MM.1S (cell line): ENCODE data around the gene TMEM250.

Experiments used
- DNase-seq: peaks from one replicate; pipeline ENCODE4 v3.0.0-alpha.2; 2015
- H2AFZ ChIP-seq: fragments of 300-600 bp; sonication (generic); 2 replicates; pipeline ENCODE4 v1.6.0; 2016; ENCODE audit warnings: antibody characterized with exemption, low read length
- H3F3A ChIP-seq: fragments of 300-600 bp; sonication (generic); 2 replicates; pipeline ENCODE4 v1.6.1; 2016; ENCODE audit warnings: mild to moderate bottlenecking, antibody characterized with exemption, low read length, moderate library complexity, mixed read lengths; ENCODE audit not compliant: insufficient read depth
- H3K27ac ChIP-seq: fragments of 300-600 bp; sonication (generic); 2 replicates; pipeline ENCODE4 v1.5.1; 2016; ENCODE audit warnings: mild to moderate bottlenecking, low read length
- H3K27me3 ChIP-seq: fragments of 300-600 bp; sonication (generic); replicated peaks from 2 replicates; pipeline ENCODE4 v1.6.0; 2016; ENCODE audit warnings: low read length; ENCODE audit not compliant: insufficient read depth
- H3K36me3 ChIP-seq: fragments of 300-600 bp; sonication (generic); replicated peaks from 2 replicates; pipeline ENCODE4 v1.6.1; 2016; ENCODE audit warnings: mild to moderate bottlenecking, low read length, mixed read lengths; ENCODE audit not compliant: insufficient read depth
- H3K4me1 ChIP-seq: fragments of 300-600 bp; sonication (generic); 2 replicates; pipeline ENCODE4 v1.6.1; 2016; ENCODE audit warnings: low read length, mixed read lengths
- H3K4me2 ChIP-seq: fragments of 300-600 bp; sonication (generic); 2 replicates; pipeline ENCODE4 v1.6.0; 2016; ENCODE audit warnings: low read depth, low read length
- H3K4me3 ChIP-seq: fragments of 300-600 bp; sonication (generic); 2 replicates; pipeline ENCODE4 v1.5.1; 2016; ENCODE audit warnings: low read length, mixed read lengths
- H3K79me2 ChIP-seq: fragments of 300-600 bp; sonication (generic); 2 replicates; pipeline ENCODE4 v1.6.1; 2016; ENCODE audit warnings: mixed run types, low read length, mixed read lengths
- H3K9ac ChIP-seq: fragments of 300-600 bp; sonication (generic); 2 replicates; pipeline ENCODE4 v1.6.1; 2016; ENCODE audit warnings: low read length, mixed read lengths
- H3K9me2 ChIP-seq: fragments of 300-600 bp; sonication (generic); replicated peaks from 2 replicates; pipeline ENCODE4 v1.6.1; 2016; ENCODE audit warnings: mild to moderate bottlenecking, low read length, mixed read lengths; ENCODE audit not compliant: insufficient read depth
- H3K9me3 ChIP-seq: fragments of 300-600 bp; sonication (generic); replicated peaks from 2 replicates; pipeline ENCODE4 v1.6.1; 2016; ENCODE audit warnings: mild to moderate bottlenecking, low read length, mixed read lengths; ENCODE audit not compliant: insufficient read depth
- H4K20me1 ChIP-seq: fragments of 300-600 bp; sonication (generic); 2 replicates; pipeline ENCODE4 v1.6.1; 2016; ENCODE audit warnings: mild to moderate bottlenecking, low read length, moderate library complexity, mixed read lengths; ENCODE audit not compliant: insufficient read depth
- EZH2 ChIP-seq: fragments of 300-600 bp; sonication (generic); optimal IDR thresholded peaks from 2 replicates; pipeline ENCODE3; 2017; ENCODE audit warnings: low read depth, mild to moderate bottlenecking, antibody characterized with exemption, low read length, mixed read lengths
- EZH2phosphoT487 ChIP-seq: fragments of 300-600 bp; sonication (generic); IDR thresholded peaks from 2 replicates; pipeline ENCODE4 v1.6.1; 2018; ENCODE audit warnings: antibody characterized with exemption, low read length
- TF ChIP-seq, protein P1 (sequence below): fragments of 300-600 bp; sonication (generic); IDR thresholded peaks from 2 replicates; pipeline ENCODE4 v1.5.1; 2016; ENCODE audit warnings: antibody characterized with exemption, low read length, mixed read lengths

The TMEM250 gene

DNA sequence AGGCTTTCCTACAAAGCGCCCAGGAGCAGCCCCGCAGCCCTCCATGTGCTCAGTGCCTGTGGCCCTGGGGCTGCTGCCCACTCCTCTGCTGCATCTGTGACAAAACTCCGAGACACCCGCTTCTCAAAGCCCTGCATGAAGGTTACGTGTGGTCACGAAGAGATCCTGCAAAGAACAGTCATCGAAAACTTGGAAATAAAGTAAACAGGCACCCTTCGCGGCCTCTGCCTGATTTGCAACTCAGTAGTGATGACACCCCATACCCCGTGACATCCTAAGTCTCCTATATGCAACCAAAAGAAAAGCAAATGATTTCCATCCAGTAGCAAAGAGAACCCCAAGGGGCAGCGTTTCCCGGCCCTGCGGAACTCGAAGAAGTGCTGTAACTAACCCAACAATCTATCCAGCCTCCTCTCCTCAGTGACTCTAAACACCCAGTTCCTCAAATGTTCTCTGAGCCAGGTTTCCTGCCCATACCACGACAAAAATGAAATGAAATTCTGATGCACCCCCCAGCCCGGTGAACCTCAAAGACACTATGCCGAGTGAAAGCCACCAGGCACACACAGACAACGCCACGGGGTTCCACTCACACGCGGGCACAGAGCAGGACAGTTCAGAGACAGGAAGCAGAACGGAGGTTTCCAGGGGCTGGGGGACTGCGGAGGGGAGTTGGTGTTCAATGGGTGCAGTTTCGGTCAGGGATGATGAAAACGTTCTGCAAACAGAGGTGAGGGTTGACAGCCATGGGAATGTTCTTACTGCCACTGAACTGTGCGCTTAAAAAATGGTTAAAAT lies 42.6 kb downstream of the TMEM250 start:
- TF ChIP-seq EZH2 (no peak), EZH2phosphoT487 (no peak)
- TF ChIP-seq, protein P1, sequence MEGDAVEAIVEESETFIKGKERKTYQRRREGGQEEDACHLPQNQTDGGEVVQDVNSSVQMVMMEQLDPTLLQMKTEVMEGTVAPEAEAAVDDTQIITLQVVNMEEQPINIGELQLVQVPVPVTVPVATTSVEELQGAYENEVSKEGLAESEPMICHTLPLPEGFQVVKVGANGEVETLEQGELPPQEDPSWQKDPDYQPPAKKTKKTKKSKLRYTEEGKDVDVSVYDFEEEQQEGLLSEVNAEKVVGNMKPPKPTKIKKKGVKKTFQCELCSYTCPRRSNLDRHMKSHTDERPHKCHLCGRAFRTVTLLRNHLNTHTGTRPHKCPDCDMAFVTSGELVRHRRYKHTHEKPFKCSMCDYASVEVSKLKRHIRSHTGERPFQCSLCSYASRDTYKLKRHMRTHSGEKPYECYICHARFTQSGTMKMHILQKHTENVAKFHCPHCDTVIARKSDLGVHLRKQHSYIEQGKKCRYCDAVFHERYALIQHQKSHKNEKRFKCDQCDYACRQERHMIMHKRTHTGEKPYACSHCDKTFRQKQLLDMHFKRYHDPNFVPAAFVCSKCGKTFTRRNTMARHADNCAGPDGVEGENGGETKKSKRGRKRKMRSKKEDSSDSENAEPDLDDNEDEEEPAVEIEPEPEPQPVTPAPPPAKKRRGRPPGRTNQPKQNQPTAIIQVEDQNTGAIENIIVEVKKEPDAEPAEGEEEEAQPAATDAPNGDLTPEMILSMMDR = no peak
- Histone ChIP-seq H3F3A (no peaks in the 10 kb centered on the region), H3K4me2 (no peak overlapping the region), H3K9me3 (no peaks in the 10 kb centered on the region), H3K79me2 (no peaks in the 10 kb centered on the region), H2AFZ (no peak overlapping the region), H3K4me1 (no peaks in the 10 kb centered on the region), H4K20me1 (no peaks in the 10 kb centered on the region), H3K36me3 (no peaks in the 10 kb centered on the region), H3K9me2 (no peaks in the 10 kb centered on the region), H3K4me3 (no peak overlapping the region), H3K27me3 (peaks cover 95% of the 10 kb centered on the region), H3K27ac (no peak overlapping the region), H3K9ac (no peak overlapping the region)
- no peak for DNase-seq

DNA sequence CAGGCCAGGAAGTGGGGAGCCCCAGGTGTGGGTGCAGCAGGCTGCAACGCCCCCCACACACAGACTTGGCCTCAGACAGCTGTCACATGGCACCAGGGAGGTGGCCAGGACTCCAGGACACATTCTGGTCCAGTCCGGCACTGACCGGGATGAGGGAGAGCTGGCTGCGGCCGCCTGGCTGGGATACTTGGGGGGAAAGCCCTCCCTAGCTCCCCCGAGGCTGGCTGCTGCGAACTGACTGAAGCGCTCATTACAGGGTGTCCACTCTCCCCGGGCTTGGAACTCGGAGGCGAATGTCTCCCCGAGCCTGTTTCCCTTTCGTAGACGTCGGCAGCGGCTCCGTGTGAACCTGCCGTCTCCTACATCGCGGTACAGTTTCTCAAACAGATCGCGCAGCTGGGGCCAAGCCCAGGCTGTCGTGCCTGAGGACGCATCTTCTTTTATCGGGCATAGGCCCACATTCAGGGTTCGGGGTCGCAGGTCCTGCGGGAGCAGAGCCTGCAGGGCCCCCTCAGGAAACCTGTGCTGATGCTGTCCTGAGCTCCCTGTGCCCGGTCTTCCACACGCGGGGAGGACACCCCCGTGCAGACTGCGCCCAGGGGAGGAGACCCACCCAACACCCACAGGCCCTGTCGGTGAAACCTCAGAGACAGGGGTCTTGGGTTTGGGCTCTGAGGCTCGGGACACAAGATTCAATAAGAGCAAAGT lies 43.4 kb downstream of the TMEM250 start:
- TF ChIP-seq EZH2phosphoT487 (no peak), EZH2 (no peak)
- TF ChIP-seq, protein P1 = no peak

DNA sequence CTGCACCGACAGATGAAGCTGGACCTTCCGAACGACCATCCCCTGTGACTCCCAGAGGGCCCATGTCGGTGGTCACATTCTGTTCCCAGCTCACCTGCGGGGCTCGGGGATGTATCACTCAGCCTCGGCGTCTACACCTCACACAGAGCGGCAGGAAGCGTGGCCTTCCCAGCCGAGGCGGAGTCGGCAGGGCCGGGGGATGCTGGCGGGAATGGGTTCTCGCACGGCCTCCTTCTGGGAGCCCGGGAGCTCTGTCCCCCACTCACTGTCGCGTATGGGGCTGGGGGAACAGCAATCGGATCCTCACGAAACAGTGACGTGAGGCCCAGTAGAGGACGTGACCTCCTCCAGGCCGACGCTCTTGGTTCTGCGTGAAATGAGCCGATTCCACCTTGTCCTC lies 44.0 kb downstream of the TMEM250 start:
- DNase-seq = no peak
- TF ChIP-seq EZH2phosphoT487 = no peak
- TF ChIP-seq, protein P1 = no peak
- peak; percentile 40 for TF ChIP-seq EZH2
- Histone ChIP-seq H2AFZ (no peak overlapping the region), H3K9ac (no peak overlapping the region), H3K79me2 (no peaks in the 10 kb centered on the region), H3K36me3 (no peaks in the 10 kb centered on the region), H3F3A (no peaks in the 10 kb centered on the region), H3K27me3 (peaks cover 95% of the 10 kb centered on the region), H3K4me3 (no peak overlapping the region), H4K20me1 (no peaks in the 10 kb centered on the region), H3K9me2 (no peaks in the 10 kb centered on the region), H3K4me2 (no peak overlapping the region), H3K4me1 (no peaks in the 10 kb centered on the region), H3K9me3 (no peaks in the 10 kb centered on the region), H3K27ac (no peak overlapping the region)

More for the DNA sequence above, 43.4 kb downstream of the TMEM250 start:
- no peak overlapping the region for H3K9ac ChIP-seq
- no peaks in the 10 kb centered on the region for H4K20me1 ChIP-seq
- no peak for DNase-seq
- H3K9me2 ChIP-seq = no peaks in the 10 kb centered on the region
- H3K4me1 ChIP-seq = no peaks in the 10 kb centered on the region
- H3F3A ChIP-seq = no peaks in the 10 kb centered on the region
- no peaks in the 10 kb centered on the region for H3K79me2 ChIP-seq
- no peak overlapping the region for H3K27ac ChIP-seq
- H3K27me3 ChIP-seq = peaks cover 95% of the 10 kb centered on the region
- no peak overlapping the region for H2AFZ ChIP-seq
- no peaks in the 10 kb centered on the region for H3K36me3 ChIP-seq
- no peaks in the 10 kb centered on the region for H3K9me3 ChIP-seq
- no peak overlapping the region for H3K4me2 ChIP-seq
- no peak overlapping the region for H3K4me3 ChIP-seq
